ENCODE data around the gene OSMR.
A peak's percentile ranks its signal among the peaks of the same experiment; 100 is the strongest.

The OSMR gene

DNA sequence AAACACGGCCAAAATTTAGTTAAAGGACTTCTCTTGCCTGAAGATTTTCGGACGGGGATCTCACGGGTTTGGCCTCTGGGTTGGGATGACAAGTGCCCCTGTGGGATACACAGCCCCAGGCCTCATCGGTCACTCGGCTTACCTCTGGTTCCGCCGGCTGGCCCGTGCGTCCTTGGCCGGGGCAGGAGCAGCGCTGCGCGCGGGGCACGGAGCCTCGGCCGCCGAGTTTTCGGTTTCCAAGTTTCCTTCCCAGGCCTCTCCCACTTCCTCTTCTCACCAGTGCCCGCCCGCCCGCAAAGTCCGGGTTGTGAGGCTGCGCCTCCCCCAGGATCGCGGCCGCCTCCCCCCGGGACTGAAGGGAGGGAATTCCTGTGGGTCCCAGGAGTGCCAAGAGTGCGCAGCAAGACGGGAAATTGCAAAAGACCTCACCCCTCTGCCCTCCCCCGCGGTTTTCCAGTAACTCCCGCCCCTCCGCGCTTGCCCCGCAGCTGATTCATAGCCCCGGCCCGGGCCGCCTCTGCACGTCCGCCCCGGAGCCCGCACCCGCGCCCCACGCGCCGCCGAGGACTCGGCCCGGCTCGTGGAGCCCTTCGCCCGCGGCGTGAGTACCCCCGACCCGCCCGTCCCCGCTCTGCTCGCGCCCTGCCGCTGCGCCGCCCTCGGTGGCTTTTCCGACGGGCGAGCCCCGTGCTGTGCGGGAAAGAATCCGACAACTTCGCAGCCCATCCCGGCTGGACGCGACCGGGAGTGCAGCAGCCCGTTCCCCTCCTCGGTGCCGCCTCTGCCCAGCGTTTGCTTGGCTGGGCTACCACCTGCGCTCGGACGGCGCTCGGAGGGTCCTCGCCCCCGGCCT lies at the start of gene OSMR:
TSS of gene OSMR (plus strand) at position 487 of the 853 bp plus-strand sequence. CDS start 23,033 bp downstream, outside the sequence.
- peak in 1 of 3 donors; percentile 20 for DNase-seq (ENCODE audit: low read depth in 2 of 3, low spot score in 1 of 3)

DNA sequence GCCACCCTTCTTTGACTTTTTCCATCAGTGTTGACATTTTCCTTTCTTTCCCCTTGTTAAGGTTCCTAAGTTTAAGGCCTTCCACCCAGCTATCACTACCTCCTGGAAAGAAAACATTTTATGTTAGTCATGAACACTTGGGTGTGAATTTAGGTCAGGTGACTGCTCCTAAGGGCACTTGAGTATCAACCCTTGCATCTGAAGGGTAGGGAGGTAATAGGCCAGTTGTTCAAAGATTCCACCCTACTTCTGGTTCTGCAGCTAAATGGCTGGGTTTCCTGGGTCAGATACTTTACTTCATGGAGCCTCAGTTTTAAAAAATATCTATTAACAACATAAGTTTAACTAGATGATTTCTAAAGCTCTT lies 49.1 kb upstream of the OSMR start:
- DNase-seq (ENCODE audit: low read depth in 2 of 3, low spot score in 1 of 3): no peak

DNA sequence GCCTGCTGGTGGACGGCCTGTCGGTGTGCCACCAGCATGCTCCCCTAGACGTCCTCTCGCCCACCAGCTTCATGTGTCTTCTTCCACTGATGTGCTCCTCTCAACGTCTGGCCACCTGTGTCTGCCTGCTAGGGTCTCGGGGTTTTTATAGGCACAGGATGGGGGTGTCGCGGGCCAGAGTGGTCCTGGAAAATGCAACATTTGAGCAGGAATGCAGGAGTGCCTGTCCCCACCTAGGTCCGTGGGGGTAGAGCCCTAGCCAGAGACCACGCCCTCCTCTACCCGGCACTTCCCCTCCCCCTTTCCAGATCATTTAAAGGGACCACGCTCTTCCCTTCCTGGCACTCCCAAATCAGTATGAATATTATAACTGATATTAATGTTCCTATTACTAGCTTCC lies 48.0 kb upstream of the OSMR start:
- no peak for DNase-seq (ENCODE audit: low read depth in 2 of 3, low spot score in 1 of 3)

DNA sequence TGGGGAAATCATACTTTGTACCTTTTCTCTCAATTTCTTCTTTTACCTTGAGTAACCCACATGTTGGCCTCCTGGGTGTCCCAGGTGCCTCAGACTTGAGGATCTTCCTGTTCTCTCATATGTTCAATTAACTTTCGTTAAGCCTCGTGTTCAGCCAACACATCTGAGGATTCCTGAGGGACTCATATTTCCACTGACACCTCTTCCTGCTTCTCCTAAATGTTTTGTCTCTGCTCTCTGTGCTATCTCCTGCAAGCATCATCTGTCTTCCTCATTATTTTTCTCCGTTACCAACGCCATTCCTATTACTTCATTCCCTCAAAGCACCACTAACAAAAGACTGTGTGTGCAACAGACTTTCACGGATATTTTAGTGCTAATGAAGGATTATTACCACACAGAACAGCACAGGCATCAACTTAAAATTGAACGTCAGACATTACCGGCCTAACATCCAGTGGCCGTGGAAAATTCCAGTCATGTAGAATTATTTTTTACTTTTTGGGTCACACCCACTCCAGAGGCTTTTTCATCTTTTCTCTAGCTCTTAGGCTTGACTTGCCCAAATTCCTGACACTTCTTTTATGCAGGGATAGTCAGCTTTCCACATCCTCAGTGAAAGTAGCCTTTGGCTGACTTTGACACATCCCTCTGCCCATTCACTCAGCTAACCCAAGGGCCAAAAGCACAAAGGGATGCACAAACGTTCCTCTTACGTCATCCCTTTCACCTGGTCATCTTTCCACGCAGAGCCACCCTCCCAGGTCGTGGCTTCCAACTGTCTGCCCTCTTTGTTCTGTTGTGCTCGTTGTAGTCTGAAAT lies 46.0 kb upstream of the OSMR start:
- DNase-seq (ENCODE audit: low read depth in 2 of 3, low spot score in 1 of 3): no peak

DNA sequence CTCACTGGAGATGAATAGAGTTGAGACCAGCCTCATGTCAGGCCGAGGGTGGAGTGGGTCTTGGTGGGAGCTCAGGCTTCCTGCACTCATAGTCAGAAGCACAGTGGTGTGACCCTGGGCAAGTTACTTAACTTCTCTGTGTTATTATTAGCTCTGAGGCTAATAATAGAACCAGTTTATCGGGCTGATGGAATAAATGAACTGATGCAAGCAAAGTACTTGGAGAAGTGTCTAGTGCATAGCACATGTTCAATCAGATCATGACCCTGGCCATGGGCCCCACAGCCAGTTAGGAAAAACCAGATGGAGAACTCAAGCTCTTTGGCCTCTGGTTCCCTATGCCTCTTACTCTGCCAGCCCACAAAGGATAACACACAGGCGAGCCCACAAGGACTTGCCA lies 45.3 kb upstream of the OSMR start:
- no peak for DNase-seq (ENCODE audit: low read depth in 2 of 3, low spot score in 1 of 3)

DNA sequence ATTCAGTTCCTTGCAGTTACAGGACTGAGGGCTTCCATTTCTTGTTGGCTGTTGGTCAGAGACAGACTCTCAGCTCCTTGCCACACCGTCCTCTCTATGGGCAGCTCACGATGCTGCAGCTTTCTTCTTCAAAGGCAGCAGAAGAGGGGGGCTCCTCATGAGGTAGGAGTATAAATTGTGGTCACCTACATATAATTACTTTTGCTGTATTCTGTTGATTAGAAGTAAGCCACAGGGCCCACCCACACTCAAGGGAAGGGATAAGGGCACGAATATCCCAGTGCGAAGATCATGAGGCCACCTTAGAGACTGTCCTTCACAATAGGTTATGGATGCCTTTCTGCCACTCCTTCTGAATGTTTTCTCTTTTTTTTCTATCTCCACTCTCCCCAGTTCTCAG lies 43.7 kb upstream of the OSMR start:
- no peak for DNase-seq (ENCODE audit: low read depth in 2 of 3, low spot score in 1 of 3)

DNA sequence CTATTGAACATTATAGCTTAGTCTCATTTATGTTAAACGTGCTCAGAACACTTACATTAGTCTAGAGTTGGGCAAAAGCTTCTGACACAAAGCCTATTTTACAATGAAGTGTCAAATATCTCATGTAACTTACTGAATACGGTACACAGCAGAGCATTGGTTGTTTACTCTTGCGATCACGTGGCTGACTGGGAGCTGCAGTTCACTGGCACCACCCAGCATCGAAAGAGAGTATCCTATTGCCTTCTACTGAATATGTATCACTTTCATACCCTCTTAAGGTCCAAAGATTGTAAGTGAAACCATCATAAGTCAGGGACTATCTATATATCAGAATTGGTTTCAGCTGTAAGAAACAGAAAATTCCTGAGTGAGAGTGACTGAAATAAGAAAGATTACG lies 42.6 kb upstream of the OSMR start:
- no peak for DNase-seq (ENCODE audit: low read depth in 2 of 3, low spot score in 1 of 3)

DNA sequence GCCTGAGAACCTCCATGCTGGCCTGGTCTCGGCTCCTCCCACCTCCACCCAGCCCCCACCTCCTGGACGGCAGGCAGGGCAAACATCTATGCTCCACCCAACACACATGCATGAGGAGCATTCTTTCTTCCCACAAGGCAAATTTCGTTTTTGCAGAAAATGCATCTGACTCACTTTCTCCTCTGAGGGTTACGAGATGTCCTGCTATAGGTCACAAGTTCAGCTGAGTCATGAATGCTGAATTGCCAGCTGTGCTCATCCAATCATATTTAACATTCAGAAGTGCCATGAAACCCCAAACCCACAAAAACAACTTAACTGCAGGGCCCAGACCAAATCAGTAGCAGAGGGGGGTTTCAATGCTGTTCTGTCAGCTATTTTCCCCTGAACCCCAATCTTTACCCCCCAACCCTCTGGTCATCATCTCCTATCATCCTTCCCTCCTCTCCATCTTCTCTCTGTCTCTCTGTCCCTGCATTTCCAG lies 39.0 kb upstream of the OSMR start:
- DNase-seq (ENCODE audit: low read depth in 2 of 3, low spot score in 1 of 3): peak in 2 of 3 donors; percentile 11 to 18

DNA sequence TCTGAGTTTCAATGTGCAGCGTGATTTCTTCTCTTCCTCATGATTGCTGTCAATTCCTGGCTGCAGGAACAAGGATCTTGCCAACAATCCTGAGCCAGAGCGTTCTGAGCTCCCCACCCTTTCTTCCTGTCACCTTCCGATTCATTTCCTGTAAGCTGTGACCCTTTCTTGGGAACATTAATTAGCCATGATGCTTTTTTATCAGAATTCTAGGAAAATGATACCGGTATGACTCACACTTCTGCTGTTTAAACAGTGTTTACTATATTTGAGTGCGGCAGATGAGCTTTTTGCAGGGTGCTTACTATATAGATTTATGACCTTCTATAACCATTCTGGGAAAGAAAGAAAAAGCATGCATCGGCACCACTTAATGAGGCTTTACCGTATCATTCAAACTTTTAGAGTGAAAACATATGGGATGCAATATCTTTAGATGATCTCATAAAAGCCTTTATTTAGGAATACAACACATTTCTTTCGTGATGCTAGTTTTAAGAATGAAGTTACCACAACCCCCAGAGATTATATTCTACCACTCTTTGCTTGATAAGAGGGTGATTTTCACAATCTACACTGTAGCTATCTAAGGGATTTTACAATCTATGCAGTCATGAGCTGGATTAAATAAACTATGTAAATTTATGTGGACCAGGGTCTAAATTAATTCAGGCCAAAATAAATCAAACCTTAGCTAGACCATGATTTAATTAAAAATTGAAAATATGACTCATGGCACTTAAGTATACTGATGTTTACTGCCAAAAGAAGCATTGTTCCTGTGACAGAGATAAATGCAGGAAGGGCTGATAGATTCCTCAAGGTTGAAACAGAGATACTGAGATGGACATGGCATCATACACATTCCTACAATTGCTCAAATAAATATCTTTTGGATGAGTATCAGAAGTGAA lies 38.0 kb upstream of the OSMR start:
- no peak for DNase-seq (ENCODE audit: low read depth in 2 of 3, low spot score in 1 of 3)

DNA sequence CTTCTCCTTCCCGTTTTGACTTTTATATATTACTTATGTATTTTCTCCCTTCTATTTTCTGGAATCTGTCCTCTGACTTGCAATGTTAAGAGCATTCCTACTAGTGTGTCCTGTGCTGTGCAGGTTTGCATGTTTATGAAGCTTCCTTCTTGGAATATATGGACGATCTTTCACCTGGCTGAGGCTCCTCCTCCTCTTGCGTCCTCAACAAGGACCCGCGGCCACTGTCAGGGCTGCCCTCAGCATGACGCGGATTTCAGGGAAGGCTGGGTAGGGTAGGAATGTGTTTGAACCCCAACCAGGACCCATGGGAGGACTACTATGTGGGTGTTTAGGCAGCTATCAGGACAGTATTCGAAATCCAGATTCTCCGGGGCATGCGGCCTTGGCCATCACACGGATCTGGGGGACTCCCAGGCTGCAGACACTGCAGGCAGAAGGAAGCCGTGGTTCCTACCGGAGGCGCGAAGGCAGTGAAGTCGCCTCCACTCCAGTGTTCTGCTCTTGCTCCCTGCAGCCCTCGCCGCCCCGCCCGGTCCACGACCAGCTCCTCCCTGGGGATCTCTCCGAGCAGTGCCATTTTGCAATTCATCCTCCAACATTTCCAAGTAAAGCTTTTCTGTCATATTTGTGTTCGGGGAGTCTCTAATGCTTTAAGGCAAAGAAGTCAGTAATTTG lies 37.0 kb upstream of the OSMR start:
- no peak for DNase-seq (ENCODE audit: low read depth in 2 of 3, low spot score in 1 of 3)

DNA sequence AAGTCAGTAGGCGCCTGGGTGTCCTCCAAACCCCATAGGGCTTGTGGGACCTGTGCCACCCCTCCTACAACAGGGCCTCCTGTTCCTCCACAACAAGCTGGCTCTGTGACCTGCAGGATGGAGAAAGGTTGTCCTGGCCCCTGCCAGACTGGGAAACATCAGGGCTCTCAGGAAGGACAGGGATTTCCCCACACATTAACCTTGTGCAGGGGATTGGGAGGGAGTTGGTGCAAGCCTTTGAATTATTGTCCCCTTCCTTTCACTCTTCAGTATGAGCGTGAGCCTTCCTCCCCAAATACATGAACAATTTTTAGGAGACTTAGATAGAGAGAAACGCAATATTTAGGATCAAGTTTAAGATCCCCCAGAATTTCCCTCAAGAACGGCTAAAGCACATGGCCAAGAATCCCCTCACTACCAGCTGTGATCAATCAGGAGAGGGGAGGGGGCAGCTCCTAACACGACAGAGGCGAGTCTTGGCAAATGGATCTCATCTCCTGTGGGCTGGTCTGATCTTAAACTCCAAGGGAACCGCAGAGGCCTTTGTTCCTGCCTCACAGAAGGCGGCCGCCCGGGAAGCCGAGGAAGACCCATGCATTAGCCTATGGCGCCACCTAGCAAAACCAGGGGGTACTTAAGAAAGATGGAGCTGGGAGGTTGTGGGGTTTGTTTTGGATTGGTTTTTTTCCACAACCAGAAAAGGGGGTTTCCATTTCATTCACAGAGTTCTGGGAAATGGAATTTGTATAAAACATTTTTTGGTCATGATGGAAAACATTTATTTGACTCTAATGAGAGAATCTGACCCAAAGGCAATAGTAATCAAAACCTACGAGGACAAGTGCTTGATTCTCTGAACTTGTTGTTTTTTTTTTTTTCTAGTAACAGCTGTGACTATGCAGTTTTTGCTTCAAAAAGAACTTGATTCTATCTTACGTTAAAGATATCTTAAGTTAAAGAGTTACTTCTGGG lies 36.1 kb upstream of the OSMR start:
- DNase-seq (ENCODE audit: low read depth in 2 of 3, low spot score in 1 of 3): peak; percentile 41 to 53 (median 47)

DNA sequence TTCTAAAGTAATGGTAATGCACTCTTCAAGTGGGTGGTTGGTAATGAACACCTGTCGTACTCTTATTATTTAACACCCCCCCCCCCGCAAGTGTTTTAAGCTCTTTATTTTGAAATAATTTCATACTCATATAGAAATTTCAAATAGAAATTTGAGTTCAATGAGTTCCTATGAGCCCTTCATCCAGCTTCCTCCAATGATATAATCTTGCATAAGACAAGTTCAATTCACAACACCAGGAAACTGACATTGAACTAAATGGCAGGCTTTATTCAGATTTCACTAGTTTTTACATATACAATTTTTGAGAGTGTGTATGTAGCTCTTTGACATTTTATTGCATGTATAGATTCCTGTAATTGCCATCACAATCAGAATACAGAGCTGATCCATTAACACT lies 30.9 kb upstream of the OSMR start:
- no peak for DNase-seq (ENCODE audit: low read depth in 2 of 3, low spot score in 1 of 3)

DNA sequence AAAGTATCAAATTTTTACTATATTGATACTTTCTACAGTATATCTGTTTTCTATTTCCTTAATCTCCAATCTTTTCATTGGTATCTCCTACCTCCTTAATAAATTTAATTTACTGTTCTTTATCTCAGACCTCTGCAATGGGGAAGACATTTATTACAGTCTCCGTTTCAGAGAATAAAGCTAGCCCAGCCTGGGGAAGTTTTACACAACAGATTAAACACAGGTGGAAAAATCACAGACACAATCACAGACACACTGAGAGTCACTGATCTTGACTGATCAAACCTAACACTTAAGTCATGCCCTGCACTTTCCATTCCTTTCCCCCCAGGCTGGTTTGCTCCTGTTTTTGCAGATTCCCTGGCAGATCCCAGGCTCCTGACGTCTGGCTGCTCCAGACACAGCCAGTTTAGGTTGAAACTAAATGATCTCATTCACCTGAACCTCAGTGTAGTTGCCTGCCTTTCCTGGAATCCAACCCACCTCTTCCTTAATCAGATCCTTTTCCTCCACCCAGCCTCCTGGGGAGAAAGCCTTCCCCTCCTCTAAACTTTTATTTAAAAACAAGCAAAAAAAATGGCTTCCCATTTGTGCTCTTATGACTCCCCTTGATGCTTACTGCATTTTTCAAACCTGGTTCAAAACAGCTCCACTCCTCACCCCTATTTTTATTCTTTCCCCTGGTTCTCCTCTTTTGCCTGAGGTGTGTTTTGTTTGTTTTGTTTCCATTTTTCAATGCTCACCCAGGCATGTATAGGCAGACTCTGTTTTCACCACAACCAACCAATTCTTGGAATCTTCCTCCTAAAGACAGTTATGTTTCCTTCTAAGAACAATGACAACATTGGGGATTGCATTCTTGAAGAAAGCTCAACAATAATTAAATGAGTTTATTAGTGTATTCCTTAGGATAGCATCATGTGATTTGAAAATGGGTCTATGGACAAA lies 29.5 kb upstream of the OSMR start:
- DNase-seq (ENCODE audit: low read depth in 2 of 3, low spot score in 1 of 3): no peak

DNA sequence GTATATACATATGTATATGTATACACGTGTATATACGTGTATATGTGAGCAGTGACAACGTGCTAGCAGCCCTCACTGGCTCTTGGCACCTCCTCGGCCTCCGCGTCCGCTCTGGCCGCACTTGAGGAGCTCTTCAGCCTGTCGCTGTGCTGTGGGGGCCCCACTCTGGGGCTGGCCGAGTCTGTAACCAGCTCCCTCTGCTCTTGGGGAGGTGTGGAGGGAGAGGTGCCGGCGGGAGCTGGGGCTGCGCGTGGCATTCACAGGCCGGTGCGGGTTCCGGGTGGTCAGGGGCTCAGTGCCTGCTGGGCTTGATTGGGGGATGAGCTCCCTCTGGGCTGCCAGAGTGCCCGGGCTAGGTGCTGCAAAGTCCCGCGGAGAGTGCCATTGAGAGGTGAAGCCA lies 24.1 kb upstream of the OSMR start:
- DNase-seq (ENCODE audit: low read depth in 2 of 3, low spot score in 1 of 3): no peak

DNA sequence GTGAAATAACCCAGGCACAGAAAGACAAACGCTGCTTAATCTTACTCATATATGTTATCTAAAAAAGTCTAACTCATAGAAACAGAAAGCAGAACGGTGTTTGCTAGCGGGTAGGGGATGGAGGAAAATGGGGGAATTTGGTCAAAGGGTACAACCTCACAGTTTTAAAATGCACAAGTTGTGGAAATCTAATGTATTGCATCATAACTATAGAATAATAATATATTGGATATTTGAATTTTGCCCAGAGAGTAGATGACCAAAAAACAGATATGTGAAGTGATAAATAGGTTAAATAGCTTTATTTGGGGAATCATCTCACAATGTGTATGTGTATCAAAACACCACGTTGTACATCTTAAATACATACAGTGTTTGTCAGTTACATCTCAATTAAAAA lies 22.3 kb upstream of the OSMR start:
- no peak for DNase-seq (ENCODE audit: low read depth in 2 of 3, low spot score in 1 of 3)

DNA sequence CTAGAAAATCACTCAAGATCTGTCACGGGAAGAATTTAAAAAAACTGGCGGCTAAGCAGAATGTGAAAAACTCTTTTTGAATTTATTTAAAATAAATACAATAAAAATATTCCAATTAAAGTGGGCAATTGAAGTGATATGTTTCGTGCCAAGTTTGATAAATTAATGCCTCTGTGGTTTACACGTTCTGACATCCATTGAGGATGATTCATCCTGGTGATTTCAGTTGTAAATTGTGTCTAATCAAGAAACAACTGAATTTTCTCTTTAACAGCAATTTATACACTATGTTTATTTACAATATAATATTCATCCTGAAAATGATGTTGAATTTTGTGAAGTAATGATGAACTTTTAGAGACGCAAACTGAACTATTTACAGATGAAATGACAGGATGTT lies 21.0 kb upstream of the OSMR start:
- no peak for DNase-seq (ENCODE audit: low read depth in 2 of 3, low spot score in 1 of 3)

DNA sequence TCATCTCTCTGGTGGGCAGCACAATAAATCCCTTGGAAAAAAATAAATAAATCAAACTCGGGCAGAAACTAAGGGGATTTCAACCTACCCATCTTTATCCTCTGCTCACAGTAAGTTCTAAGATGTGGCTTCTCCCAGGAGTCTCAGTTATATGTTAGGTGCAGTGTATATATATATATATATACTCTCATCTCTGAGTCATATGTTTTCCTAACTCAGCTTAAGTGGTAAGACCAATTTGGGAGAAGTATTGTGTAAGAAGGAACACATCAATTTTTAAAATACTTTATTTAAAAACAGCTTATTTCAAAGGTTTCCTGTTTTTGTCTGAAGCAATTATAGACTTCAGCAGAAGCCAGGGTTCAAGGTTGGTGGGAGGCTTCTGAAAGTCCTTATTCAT lies 20.3 kb upstream of the OSMR start:
- no peak for DNase-seq (ENCODE audit: low read depth in 2 of 3, low spot score in 1 of 3)

DNA sequence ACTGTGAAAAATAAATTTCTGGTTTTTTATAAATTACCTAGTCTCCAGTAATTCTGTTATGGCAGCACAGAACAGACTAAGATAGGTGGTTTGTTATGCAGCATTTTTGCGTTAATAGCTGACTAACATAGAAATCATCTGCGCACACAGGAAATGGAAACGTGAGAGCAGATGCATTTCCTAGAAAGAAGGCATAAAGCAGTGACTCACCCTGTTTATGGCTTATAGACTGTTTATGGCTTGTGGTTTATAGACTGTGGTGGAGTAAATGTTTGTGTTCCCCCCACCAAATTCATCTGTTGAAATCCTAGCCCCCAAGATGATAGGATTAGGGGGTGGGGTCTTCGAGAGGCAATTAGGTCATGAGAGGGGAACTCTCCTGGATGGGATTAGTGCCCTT lies 18.3 kb upstream of the OSMR start:
- no peak for DNase-seq (ENCODE audit: low read depth in 2 of 3, low spot score in 1 of 3)
